GM18505 (cell line): ENCODE measurements around the gene TRAK2.

Experiments used
- ATAC-seq: cut with Tn5 transposase; IDR thresholded peaks from one replicate; pipeline ENCODE4 v1.9.1; 2021; ENCODE audit not compliant: unreplicated experiment
- POLR2A ChIP-seq: IDR thresholded peaks from 4 replicates; pipeline ENCODE4 v1.6.1; 2011; ENCODE audit warnings: borderline replicate concordance; ENCODE audit not compliant: insufficient read depth, insufficient read length; ENCODE audit errors: extremely low read depth

The TRAK2 gene

GRCh38 chr2:201414099-201415023 is 36.9 kb downstream of the TRAK2 start:
- ATAC-seq = peak; percentile 81
- no peak for TF ChIP-seq POLR2A

GRCh38 chr2:201413552-201413951 is 37.7 kb downstream of the TRAK2 start:
- no peak for TF ChIP-seq POLR2A
- no peak for ATAC-seq

GRCh38 chr2:201413143-201413542 is 38.1 kb downstream of the TRAK2 start:
- no peak for ATAC-seq
- no peak for TF ChIP-seq POLR2A

GRCh38 chr2:201411421-201411820 is 39.8 kb downstream of the TRAK2 start:
- no peak for TF ChIP-seq POLR2A
- no peak for ATAC-seq

- TF ChIP-seq POLR2A = no peak
- no peak for ATAC-seq
These were observed 42.3 kb downstream of the TRAK2 start for GRCh38 chr2:201408931-201409330.

GRCh38 chr2:201407265-201407664 is 44.0 kb downstream of the TRAK2 start:
- ATAC-seq = no peak
- TF ChIP-seq POLR2A = no peak

GRCh38 chr2:201406077-201406662 is 45.1 kb downstream of the TRAK2 start:
- TF ChIP-seq POLR2A = no peak
- ATAC-seq = no peak

GRCh38 chr2:201404699-201405280 is 46.5 kb downstream of the TRAK2 start:
- no peak for TF ChIP-seq POLR2A
- ATAC-seq = no peak

GRCh38 chr2:201403880-201404279 is 47.4 kb downstream of the TRAK2 start:
- no peak for TF ChIP-seq POLR2A
- no peak for ATAC-seq

- no peak for ATAC-seq
- TF ChIP-seq POLR2A = no peak
These were observed 48.4 kb downstream of the TRAK2 start for GRCh38 chr2:201402651-201403562.

GRCh38 chr2:201401815-201402214 is 49.4 kb downstream of the TRAK2 start:
- no peak for ATAC-seq
- TF ChIP-seq POLR2A = no peak

- no peak for ATAC-seq
- TF ChIP-seq POLR2A = no peak
These were observed 54.7 kb downstream of the TRAK2 start for GRCh38 chr2:201396595-201396994.

GRCh38 chr2:201383136-201383535 is 68.1 kb downstream of the TRAK2 start:
- no peak for ATAC-seq
- no peak for TF ChIP-seq POLR2A
